WI38 (cell line): ENCODE data around the gene KPNA4.

ENCODE experiments used
- H3K4me3 ChIP-seq: 2 replicates; pipeline ENCODE4 v1.5.1; 2011; ENCODE audit warnings: low read depth, mild to moderate bottlenecking, control low read depth, low read length
- TF ChIP-seq, protein P1 (sequence below): IDR thresholded peaks from 2 replicates; pipeline ENCODE4 v1.5.1; 2012; ENCODE audit warnings: low read depth, mild to moderate bottlenecking, control low read depth, low read length

The KPNA4 gene

GRCh38 chr3:160477750-160478149 is 87.6 kb downstream of the KPNA4 start:
- TF ChIP-seq, protein P1, sequence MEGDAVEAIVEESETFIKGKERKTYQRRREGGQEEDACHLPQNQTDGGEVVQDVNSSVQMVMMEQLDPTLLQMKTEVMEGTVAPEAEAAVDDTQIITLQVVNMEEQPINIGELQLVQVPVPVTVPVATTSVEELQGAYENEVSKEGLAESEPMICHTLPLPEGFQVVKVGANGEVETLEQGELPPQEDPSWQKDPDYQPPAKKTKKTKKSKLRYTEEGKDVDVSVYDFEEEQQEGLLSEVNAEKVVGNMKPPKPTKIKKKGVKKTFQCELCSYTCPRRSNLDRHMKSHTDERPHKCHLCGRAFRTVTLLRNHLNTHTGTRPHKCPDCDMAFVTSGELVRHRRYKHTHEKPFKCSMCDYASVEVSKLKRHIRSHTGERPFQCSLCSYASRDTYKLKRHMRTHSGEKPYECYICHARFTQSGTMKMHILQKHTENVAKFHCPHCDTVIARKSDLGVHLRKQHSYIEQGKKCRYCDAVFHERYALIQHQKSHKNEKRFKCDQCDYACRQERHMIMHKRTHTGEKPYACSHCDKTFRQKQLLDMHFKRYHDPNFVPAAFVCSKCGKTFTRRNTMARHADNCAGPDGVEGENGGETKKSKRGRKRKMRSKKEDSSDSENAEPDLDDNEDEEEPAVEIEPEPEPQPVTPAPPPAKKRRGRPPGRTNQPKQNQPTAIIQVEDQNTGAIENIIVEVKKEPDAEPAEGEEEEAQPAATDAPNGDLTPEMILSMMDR, result no peak
- no peak overlapping the region for H3K4me3 ChIP-seq

- TF ChIP-seq, protein P1, result no peak
- no peak overlapping the region for H3K4me3 ChIP-seq
Observed at GRCh38 chr3:160475884-160476283, 89.5 kb downstream of the KPNA4 start.

GRCh38 chr3:160475153-160475552 is 90.2 kb downstream of the KPNA4 start:
- no peak overlapping the region for H3K4me3 ChIP-seq
- TF ChIP-seq, protein P1, result no peak

- no peak overlapping the region for H3K4me3 ChIP-seq
- TF ChIP-seq, protein P1, result no peak
Observed at GRCh38 chr3:160474416-160474838, 90.9 kb downstream of the KPNA4 start.

DNA sequence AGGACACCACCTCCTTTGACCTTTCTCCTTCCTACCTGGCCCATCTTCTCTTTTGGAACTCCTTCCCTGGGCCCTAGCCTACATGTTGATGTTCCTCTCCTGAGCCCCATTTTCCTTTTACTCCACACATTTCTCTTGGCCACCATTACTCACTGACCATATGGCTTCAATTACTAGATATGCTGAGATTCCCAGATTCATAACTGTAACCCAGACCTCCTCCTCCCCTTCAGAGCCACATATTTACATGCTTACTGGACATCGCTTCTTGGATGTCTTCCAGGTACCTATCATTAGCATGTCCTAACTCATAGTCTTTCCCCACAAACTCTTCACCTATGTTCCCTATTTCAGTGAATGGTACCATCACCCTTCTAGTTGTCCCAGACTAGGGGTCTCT is 91.4 kb downstream of the KPNA4 start:
- TF ChIP-seq, protein P1, result no peak
- no peak overlapping the region for H3K4me3 ChIP-seq

GRCh38 chr3:160473221-160473620 is 92.2 kb downstream of the KPNA4 start:
- TF ChIP-seq, protein P1, result no peak
- H3K4me3 ChIP-seq, result no peak overlapping the region

- TF ChIP-seq, protein P1, result no peak
- H3K4me3 ChIP-seq, result no peak overlapping the region
Observed at GRCh38 chr3:160472344-160472743, 93.0 kb downstream of the KPNA4 start.
